ENCODE measurements around the gene FANCD2OS. TPM values are rescaled to one million over a fixed set of nuclear protein-coding genes. Genes with fewer than 3 reads are reported as not detected.

Gene FANCD2OS
- total RNA-seq, 3 donors from 2014 or later (not counting 1 experiment from before 2014, with no cell fraction given): not detected

- H3K27ac Mint-ChIP-seq: peak overlapping the region; percentile 30 to 62
- peaks cover 10% of the 10 kb centered on the region for H3K36me3 Mint-ChIP-seq
- no peaks in the 10 kb centered on the region for H3K9me3 ChIP-seq (ENCODE audit: control insufficient read depth, insufficient read depth, low read length)
- peak overlapping the region; percentile 8 for H3K27ac ChIP-seq (ENCODE audit: low read length)
- intact Hi-C loops (cut with micrococcal nuclease): no loop called here
- H3K4me1 ChIP-seq (ENCODE audit: control insufficient read depth, insufficient read depth, low read length): peaks cover 37% of the 10 kb centered on the region
- WGBS (ENCODE audit: insufficient coverage): 55% methylated on average over 4 of the region's 4 CpGs
- no peak for ATAC-seq
- H3K27me3 Mint-ChIP-seq (ENCODE audit: low read depth in 2 of 2): no peaks in the 10 kb centered on the region
- H3K4me3 ChIP-seq (ENCODE audit: low read length): no peak overlapping the region
- H3K9me3 Mint-ChIP-seq: no peaks in the 10 kb centered on the region
- no peak for DNase-seq
- no peaks in the 10 kb centered on the region for H3K27me3 ChIP-seq (ENCODE audit: control insufficient read depth, insufficient read depth, low read length)
- peaks cover 34 to 52% of the 10 kb centered on the region in 2 donors for H3K4me1 Mint-ChIP-seq
- H3K4me3 Mint-ChIP-seq: peak overlapping the region; percentile 71
- no peak for TF ChIP-seq CTCF (IDR thresholded peaks at IDR 0.05)
- H3K36me3 ChIP-seq (ENCODE audit: control insufficient read depth, insufficient read depth, low read length): peaks cover 20% of the 10 kb centered on the region
Observed at GRCh38 chr3:10145685-10146084, 37.6 kb upstream of the FANCD2OS start.

DNA sequence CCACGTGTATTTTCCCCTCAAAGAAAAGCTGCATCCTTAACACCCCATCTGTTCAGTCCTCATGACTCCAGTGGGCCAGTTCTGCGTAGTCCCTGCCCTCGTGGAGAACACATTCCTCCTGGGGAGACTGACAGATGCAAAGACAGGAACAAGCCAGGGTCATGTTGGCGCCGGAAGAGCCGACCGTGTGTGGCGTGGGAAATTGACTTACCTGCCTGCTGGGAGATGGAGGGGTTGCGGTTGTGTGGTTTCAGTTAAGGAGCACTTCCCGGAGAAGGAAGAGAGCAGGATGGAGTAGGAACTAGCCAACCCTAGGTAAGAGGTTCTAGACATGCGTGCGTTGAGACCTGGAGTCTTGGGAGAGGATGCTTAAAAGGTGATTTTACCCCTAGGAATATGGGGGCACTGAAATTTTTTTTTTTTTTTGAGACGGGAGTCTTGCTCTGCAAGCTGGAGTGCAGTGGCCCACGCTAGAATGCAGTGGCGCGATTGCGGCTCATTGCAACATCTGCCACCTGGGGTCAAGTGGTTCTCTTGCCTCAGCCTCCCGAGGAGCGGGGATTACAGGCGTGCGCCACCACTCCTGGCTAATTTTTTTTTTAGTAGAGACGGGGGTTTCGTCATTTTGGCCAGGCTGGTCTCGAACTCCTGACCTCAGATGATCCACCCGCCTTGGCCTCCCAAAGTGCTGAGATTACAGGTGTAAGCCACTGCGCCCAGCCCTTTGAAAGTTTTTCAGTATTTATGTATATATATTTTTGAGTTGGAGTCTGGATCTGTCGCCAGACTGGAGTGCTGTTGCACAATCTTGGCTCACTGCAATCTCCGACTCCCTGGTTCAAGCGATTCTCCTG lies 34.9 kb upstream of the FANCD2OS start:
- H3K27me3 ChIP-seq (ENCODE audit: control insufficient read depth, insufficient read depth, low read length): no peaks in the 10 kb centered on the region
- WGBS (ENCODE audit: insufficient coverage): 66% methylated on average over 29 of the region's 29 CpGs
- peak overlapping the region; percentile 1 for H3K27ac ChIP-seq (ENCODE audit: low read length)
- Mint-ChIP-seq H3K27ac (peak overlapping the region; percentile 89 to 98), H3K9me3 (no peaks in the 10 kb centered on the region), H3K36me3 (no peaks in the 10 kb centered on the region), H3K4me3 (peak overlapping the region; percentile 97), H3K4me1 (peaks cover 28 to 40% of the 10 kb centered on the region in 2 donors), H3K27me3 (ENCODE audit: low read depth in 2 of 2) (no peaks in the 10 kb centered on the region)
- H3K4me3 ChIP-seq (ENCODE audit: low read length): peak overlapping the region; percentile 75
- peaks cover 6% of the 10 kb centered on the region for H3K36me3 ChIP-seq (ENCODE audit: control insufficient read depth, insufficient read depth, low read length)
- no peak for ATAC-seq
- intact Hi-C loops (cut with micrococcal nuclease): no loop called here
- no peak for TF ChIP-seq CTCF (IDR thresholded peaks at IDR 0.05)
- peak in 1 of 2 donors; percentile 56 for DNase-seq
- H3K4me1 ChIP-seq (ENCODE audit: control insufficient read depth, insufficient read depth, low read length): peaks cover 37% of the 10 kb centered on the region
- no peaks in the 10 kb centered on the region for H3K9me3 ChIP-seq (ENCODE audit: control insufficient read depth, insufficient read depth, low read length)

DNA sequence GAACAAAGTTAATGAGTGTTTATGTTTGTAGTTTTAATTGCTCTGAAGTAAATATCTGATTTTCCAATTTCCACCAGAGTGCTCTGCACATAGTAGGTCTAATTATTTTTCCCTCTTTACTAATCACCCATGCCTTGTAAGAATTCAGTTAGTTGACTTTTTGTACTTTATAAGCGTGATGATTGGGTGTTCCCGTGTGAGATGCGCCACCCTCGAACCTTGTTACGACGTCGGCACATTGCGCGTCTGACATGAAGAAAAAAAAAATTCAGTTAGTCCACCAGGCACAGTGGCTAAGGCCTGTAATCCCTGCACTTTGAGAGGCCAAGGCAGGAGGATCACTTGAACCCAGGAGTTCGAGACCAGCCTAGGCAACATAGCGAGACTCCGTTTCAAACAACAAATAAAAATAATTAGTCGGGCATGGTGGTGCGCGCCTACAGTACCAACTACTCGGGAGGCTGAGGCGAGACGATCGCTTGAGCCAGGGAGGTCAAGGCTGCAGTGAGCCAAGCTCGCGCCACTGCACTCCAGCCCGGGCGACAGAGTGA lies 33.0 kb upstream of the FANCD2OS start:
- no peaks in the 10 kb centered on the region for H3K27me3 Mint-ChIP-seq (ENCODE audit: low read depth in 2 of 2)
- peak overlapping the region; percentile 75 for H3K4me3 ChIP-seq (ENCODE audit: low read length)

More for the DNA sequence above, 33.0 kb upstream of the FANCD2OS start:
- intact Hi-C loops (cut with micrococcal nuclease): loop anchor here (1.0 kb wide), 1 partner anchor 26 kb away; the partner anchor contains the start of gene BRK1
- H3K9me3 Mint-ChIP-seq: no peaks in the 10 kb centered on the region
- no peak for TF ChIP-seq CTCF (IDR thresholded peaks at IDR 0.05)
- no peaks in the 10 kb centered on the region for H3K36me3 ChIP-seq (ENCODE audit: control insufficient read depth, insufficient read depth, low read length)
- H3K4me1 ChIP-seq (ENCODE audit: control insufficient read depth, insufficient read depth, low read length): peaks cover 34% of the 10 kb centered on the region
- 92% methylated on average over 21 of the region's 23 CpGs for WGBS (ENCODE audit: insufficient coverage)
- H3K9me3 ChIP-seq (ENCODE audit: control insufficient read depth, insufficient read depth, low read length): no peaks in the 10 kb centered on the region
- no peaks in the 10 kb centered on the region for H3K36me3 Mint-ChIP-seq
- H3K27ac ChIP-seq (ENCODE audit: low read length): peak overlapping the region; percentile 90
- DNase-seq (no peak), ATAC-seq (no peak)
- H3K27me3 ChIP-seq (ENCODE audit: control insufficient read depth, insufficient read depth, low read length): no peaks in the 10 kb centered on the region
- H3K4me3 Mint-ChIP-seq: peak overlapping the region; percentile 97
- H3K27ac Mint-ChIP-seq: peak overlapping the region; percentile 89 to 98
- peaks cover 28 to 32% of the 10 kb centered on the region in 2 donors for H3K4me1 Mint-ChIP-seq

Data from natural killer cell (primary cell).